NCI-H146 treated with DMSO at 0.1 percent for 48 hours (cell line): Measurements from ENCODE around the gene MAP3K21.

Source experiments
- DNase-seq: peaks from one replicate; lab custom pipeline; 2025; ENCODE audit not compliant: unreplicated experiment; lab: John Stamatoyannopoulos, UW

Gene MAP3K21

DNA sequence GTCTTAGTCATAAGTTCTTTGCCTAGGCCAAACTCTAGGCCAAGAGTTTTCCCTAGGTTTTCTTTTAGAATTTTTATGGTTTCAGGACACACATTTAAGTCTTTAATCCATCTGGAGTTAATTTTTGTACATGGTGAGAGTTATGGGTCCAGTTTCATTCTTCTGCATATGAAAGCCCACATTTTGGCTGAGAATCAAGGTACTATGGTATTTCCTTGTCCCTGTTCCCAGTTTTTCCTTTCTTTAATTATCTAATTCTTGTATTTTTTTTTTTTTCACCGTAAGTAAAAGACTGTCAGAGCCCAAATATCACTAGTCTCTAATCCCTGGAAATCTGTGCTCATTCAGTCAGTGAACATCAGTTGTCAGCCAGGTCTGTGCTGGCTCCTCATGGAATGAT lies 105.4 kb downstream of the MAP3K21 start:
- DNase-seq, result no peak

- no peak for DNase-seq
Measured at GRCh38 chr1:233433436-233434210, 106.1 kb downstream of the MAP3K21 start.
